Esophagus squamous epithelium (tissue), 4 donors: ENCODE data around the gene KIAA1671. TPM values are rescaled to one million over a fixed set of nuclear protein-coding genes. Genes with fewer than 3 reads are reported as not detected.

ENCODE experiments used
- small RNA-seq, 4 donors: library from RNA; depleted of rRNA; stranded (forward); fragments of <200 nt; gene quantifications; one replicate each; pipeline ENCODE3, GENCODE V24; 2016
- total RNA-seq, 4 donors: library from RNA; depleted of rRNA; stranded (reverse); fragments of >200 nt; gene quantifications; one replicate each; pipeline ENCODE4 v1.1.0, GENCODE V29; 2016

KIAA1671 gene
- total RNA-seq, 4 donors from 2014 or later, result 43.1 to 73.2 (median 47.5) TPM

Small RNA genes within 50 kb of the gene (small RNA-seq; reads per million reads assigned to genes)
- 0 reads per million in 4 donors for gene Z99916.2

Other genes starting within 250 kb of the KIAA1671 start
- gene PIWIL3, start 178.0 kb upstream of the KIAA1671 start, total RNA-seq, result not detected
- gene SGSM1, start 146.5 kb upstream of the KIAA1671 start, total RNA-seq, result under 1 TPM; 0.09 to 0.57 (median 0.18) TPM
- gene LHFPL7, start 6.0 kb upstream of the KIAA1671 start, total RNA-seq, result not detected
- gene CRYBB3, start 247.1 kb downstream of the KIAA1671 start, total RNA-seq, result not detected